LNCaP clone FGC (cell line): Measurements from ENCODE around the gene ROPN1B.

Experiments used
- DNase-seq: peaks from one replicate; pipeline ENCODE4 v3.0.0-alpha.2; 2011; ENCODE audit warnings: low read depth
- H3K4me3 ChIP-seq: 2 replicates; pipeline ENCODE4 v1.5.1; 2011; ENCODE audit warnings: mild to moderate bottlenecking, low read depth, low read length, control low read depth
- TF ChIP-seq, protein P1 (sequence below): IDR thresholded peaks from 2 replicates; pipeline ENCODE4 v1.5.1; 2012; ENCODE audit warnings: mild to moderate bottlenecking; ENCODE audit not compliant: control insufficient read depth, insufficient read depth; ENCODE audit errors: extremely low read depth

The ROPN1B gene

DNA sequence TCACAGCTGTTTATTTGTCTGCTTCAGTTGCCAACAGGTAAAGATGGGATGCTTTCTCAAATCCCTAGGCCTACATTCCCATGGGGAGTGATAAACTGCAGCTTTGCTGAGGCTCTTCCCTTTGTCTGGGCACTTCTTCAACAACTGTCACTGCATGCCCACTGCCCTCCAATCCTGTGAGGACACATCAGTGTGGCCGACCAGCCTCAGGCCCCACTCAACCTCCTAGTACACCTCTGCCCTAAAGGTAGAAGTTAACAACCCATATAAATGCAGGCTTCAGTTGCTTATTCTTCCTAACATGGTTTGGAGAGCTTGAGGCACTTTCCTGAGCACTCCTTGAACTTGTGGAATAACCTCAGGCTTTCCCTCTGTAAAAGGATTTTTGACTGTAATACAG is 49.6 kb downstream of the ROPN1B start:
- TF ChIP-seq, protein P1, sequence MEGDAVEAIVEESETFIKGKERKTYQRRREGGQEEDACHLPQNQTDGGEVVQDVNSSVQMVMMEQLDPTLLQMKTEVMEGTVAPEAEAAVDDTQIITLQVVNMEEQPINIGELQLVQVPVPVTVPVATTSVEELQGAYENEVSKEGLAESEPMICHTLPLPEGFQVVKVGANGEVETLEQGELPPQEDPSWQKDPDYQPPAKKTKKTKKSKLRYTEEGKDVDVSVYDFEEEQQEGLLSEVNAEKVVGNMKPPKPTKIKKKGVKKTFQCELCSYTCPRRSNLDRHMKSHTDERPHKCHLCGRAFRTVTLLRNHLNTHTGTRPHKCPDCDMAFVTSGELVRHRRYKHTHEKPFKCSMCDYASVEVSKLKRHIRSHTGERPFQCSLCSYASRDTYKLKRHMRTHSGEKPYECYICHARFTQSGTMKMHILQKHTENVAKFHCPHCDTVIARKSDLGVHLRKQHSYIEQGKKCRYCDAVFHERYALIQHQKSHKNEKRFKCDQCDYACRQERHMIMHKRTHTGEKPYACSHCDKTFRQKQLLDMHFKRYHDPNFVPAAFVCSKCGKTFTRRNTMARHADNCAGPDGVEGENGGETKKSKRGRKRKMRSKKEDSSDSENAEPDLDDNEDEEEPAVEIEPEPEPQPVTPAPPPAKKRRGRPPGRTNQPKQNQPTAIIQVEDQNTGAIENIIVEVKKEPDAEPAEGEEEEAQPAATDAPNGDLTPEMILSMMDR, result no peak
- DNase-seq, result no peak
- no peak overlapping the region for H3K4me3 ChIP-seq

DNA sequence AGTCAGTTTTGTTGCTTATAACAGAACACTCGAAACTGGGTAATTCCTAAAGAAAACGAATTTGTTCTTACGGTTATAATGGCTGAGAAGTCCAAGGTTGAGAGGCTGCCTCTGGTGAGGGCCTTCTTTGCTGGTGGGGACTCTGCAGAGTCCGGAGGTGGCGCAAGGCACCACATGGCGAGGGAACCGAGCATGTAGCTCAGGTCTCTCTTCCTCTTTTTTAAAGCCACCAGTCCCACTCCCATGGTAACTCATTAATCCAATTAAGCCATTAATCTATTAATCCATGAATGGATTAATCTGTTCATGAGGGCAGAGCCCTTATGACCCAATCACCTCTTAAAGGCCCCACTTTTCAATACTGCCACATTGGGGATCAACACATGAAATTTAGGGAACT is 50.0 kb downstream of the ROPN1B start:
- H3K4me3 ChIP-seq, result no peak overlapping the region
- TF ChIP-seq, protein P1, result no peak
- DNase-seq, result no peak

DNA sequence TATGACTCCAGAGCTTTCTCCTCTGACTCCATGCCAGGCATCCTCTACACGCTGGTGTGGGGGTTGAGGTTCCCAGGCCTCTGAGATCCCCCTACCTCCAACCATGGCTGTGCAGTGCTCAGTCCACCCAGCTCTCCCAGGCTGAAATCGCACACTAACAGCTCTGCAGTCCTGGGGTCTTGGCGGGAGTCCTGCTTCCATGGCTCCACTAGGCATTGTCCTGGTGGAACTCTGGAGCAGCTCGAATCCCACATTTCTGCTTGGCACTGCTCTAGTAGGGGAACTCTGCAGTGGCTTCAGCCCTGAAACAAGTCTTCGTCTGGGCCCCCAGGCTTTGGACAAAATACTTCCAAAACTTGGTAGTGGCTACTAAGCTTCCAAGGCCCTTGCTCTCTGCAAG is 50.7 kb downstream of the ROPN1B start:
- TF ChIP-seq, protein P1, result no peak

DNA sequence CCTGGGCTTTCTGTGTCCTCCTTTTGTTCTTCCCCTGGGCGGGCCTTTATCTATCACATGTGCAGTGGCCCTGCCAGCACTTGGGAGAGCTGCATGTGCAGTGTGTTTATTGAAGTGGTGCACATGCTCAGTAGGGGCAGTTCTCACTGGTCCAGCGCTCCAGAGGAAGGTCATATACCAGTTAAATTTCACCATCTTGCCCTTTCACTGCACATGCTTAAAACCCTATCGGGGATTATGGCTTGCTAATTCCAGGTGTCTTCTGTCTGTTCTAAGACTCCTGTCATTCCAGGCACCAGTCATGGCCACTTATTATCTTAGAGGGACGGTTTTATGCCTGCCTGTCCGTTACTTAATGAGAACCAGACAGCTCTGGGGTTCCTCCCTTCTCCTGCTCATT is 52.2 kb downstream of the ROPN1B start:
- DNase-seq, result no peak
- no peak overlapping the region for H3K4me3 ChIP-seq
- TF ChIP-seq, protein P1, result no peak

More for the DNA sequence above, 50.7 kb downstream of the ROPN1B start:
- no peak for DNase-seq
- no peak overlapping the region for H3K4me3 ChIP-seq

DNA sequence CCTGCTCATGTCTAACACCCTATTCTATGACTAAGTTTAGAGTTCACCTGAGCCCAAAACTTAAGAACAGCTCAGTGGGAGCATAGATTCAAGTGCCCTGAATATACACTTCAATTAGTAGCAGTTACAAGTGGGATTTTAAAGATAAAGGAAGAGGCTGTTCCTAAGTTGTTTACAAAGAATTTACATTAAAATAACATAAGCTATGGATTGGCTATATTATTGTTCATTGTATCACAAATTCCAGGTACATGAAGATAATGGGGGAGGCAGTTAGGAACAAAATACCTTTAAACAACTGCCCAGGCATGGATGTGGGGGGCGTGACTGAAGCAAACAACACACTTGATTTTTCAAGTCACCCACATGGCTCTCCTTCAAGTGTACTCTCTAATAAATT is 52.7 kb downstream of the ROPN1B start:
- TF ChIP-seq, protein P1, result no peak
- no peak for DNase-seq
- H3K4me3 ChIP-seq, result no peak overlapping the region

DNA sequence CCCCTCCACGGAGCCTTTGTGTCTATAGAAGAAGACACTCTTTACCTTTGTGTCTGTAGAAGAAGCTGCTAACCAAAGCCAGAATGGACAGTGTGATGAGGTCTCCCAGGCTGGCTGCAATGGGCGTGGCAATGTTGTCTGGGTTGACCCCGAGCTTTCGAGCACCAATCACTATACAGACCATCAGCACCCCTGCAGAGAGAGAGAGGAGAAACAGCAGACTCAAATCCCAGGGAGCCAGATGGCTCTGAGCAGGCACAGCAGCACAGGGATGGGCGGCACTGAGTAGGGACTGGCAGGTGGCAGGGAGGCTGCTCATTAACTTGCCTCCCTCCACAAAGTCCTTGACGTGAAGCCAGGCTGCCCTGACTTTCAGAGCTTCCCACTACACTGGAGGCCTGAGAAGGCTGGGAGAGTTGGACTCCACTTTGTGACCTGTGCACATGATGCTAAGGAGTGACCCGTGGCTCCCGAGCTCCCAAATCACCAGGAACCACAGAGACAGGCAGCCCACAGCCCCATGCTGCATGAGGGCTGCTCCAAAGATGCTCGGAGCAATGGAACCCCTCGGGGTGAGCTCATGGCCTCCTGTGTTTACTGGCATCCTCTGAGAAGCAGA is 53.9 kb downstream of the ROPN1B start:
- TF ChIP-seq, protein P1, result no peak
- DNase-seq, result no peak
- no peak overlapping the region for H3K4me3 ChIP-seq

DNA sequence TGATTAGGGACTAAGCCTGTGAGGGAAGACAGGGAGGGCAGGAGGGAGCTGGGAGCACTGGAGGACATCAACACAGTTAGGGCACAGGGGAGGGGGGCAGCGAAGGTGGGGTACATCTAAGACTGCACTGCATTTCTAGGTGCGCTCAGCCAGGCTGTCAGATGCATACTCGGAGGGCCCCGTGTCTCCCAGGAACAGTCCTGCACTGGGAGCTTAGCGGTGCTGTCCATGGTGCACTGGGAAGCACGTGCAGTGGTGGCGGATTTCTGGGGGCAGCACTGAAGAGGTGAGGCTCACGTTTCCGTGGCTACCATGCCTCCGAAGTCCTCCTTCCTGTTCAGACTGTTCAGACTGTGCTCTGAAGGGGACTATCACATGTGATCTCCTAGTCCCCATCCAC is 54.4 kb downstream of the ROPN1B start:
- H3K4me3 ChIP-seq, result no peak overlapping the region

More for the DNA sequence above, 54.4 kb downstream of the ROPN1B start:
- TF ChIP-seq, protein P1, result no peak
- DNase-seq, result no peak
